ENCODE data around the gene SDK1. TPM values are rescaled to one million over a fixed set of nuclear protein-coding genes. Genes with fewer than 3 reads are reported as not detected.

The SDK1 gene
- total RNA-seq, 1 donor from 2014 or later, result 225 TPM

DNA sequence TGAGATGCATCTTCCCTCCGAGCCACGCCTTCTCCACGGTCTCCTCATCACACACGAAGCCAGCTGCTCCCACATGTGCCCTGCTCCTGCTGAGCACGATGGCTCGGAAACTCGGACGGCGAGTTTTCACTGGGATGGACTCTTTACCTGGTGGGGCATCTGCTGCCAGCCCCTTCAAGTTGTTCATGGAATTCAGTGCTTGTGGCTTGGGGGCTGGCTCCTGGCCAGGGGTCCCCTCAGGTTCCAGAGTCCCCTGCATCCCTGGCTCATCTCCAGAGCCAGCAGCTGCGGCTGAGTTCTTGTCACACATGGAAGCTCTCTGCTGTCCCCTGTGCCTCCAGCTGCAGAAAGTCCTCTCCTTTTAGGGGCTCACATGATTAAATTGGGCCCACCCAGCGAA, 654.0 kb downstream of the SDK1 start:
- no peak for DNase-seq
- H3K36me3 Mint-ChIP-seq (ENCODE audit: unreplicated experiment), result peaks cover 9% of the 10 kb centered on the region
- H3K9me3 Mint-ChIP-seq (ENCODE audit: unreplicated experiment), result peaks cover 13% of the 10 kb centered on the region
- no peaks in the 10 kb centered on the region for H3K4me1 Mint-ChIP-seq (ENCODE audit: low read depth, unreplicated experiment)
- H3K27me3 Mint-ChIP-seq (ENCODE audit: unreplicated experiment), result peaks cover 13% of the 10 kb centered on the region
- peak overlapping the region; percentile 52 for H3K27ac Mint-ChIP-seq (ENCODE audit: unreplicated experiment)
- TF ChIP-seq, protein P1, sequence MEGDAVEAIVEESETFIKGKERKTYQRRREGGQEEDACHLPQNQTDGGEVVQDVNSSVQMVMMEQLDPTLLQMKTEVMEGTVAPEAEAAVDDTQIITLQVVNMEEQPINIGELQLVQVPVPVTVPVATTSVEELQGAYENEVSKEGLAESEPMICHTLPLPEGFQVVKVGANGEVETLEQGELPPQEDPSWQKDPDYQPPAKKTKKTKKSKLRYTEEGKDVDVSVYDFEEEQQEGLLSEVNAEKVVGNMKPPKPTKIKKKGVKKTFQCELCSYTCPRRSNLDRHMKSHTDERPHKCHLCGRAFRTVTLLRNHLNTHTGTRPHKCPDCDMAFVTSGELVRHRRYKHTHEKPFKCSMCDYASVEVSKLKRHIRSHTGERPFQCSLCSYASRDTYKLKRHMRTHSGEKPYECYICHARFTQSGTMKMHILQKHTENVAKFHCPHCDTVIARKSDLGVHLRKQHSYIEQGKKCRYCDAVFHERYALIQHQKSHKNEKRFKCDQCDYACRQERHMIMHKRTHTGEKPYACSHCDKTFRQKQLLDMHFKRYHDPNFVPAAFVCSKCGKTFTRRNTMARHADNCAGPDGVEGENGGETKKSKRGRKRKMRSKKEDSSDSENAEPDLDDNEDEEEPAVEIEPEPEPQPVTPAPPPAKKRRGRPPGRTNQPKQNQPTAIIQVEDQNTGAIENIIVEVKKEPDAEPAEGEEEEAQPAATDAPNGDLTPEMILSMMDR (IDR thresholded peaks at IDR 0.05; ENCODE audit: partially characterized antibody, unreplicated experiment), result no peak
- no peak overlapping the region for H3K4me3 Mint-ChIP-seq (ENCODE audit: unreplicated experiment)

DNA sequence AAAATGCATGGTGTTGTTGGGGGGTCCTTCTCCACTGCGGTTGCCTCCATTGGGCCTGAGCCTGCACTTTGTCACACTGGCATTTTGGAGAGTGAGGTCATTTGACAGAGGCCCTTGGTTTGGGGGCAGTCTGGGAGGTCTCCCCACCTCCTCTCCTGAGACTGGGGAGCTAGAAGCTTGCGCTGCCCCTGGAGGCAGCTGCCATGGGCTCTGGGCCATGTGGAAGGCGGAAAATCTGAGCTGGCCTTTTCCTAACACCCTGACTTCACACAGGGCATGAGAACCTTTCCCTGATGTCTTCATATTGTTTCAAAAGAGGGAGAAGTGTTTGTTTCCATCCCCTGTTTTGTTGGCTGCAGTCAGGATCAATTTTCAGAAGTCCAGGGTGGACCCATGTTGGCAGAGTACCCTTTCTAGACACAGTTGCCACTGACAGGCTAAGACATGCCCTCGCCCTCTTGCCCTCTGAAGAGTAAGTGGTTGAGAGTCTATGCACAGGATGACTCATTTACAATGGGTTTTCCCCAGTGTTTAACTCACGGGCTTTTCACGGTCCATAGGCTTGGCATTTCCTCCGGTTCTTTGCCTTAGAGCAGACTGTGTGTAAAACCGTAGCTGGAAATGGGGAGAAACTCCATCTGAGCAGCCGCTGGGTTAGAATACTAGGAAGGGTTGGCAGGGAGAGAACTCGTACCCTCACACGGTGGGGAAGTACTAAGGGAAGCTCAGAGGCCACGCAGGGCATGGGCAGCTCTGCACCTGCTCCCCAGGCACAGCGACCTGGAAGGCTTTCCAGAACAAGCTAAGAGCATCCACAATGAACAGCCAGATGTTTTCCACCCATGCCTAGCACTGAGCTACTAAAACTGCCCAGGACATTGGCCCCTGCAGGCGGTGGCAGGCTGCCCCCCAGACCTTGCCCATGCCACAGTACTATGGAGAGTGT, 655.0 kb downstream of the SDK1 start:
- peaks cover 10% of the 10 kb centered on the region for H3K27me3 Mint-ChIP-seq (ENCODE audit: unreplicated experiment)
- TF ChIP-seq, protein P1 (IDR thresholded peaks at IDR 0.05; ENCODE audit: partially characterized antibody, unreplicated experiment), result no peak
- H3K36me3 Mint-ChIP-seq (ENCODE audit: unreplicated experiment), result peaks cover 9% of the 10 kb centered on the region
- no peak overlapping the region for H3K27ac Mint-ChIP-seq (ENCODE audit: unreplicated experiment)
- no peaks in the 10 kb centered on the region for H3K4me1 Mint-ChIP-seq (ENCODE audit: low read depth, unreplicated experiment)
- H3K4me3 Mint-ChIP-seq (ENCODE audit: unreplicated experiment), result no peak overlapping the region
- peaks cover 12% of the 10 kb centered on the region for H3K9me3 Mint-ChIP-seq (ENCODE audit: unreplicated experiment)
- no peak for DNase-seq

DNA sequence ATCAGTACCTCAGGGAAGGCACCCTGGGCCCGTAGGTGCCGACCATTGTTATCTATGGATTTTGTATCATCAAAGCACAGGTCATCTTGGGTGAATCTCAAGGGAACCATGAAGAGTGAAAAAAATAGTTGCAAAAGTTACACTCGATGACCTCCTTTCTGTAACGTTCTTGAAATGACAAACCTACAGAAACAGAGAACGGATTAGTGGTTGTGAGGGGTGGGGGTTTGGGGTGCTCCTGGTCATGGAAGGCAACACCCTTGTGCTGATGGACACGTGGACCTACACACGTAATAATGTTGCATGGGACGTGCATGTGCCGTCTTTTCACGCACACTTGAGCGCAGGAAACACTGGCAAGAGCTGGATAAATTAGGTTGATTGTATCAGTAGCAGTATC, 655.9 kb downstream of the SDK1 start:
- no peak overlapping the region for H3K4me3 Mint-ChIP-seq (ENCODE audit: unreplicated experiment)
- peaks cover 10% of the 10 kb centered on the region for H3K27me3 Mint-ChIP-seq (ENCODE audit: unreplicated experiment)
- no peak overlapping the region for H3K27ac Mint-ChIP-seq (ENCODE audit: unreplicated experiment)
- TF ChIP-seq, protein P1 (IDR thresholded peaks at IDR 0.05; ENCODE audit: partially characterized antibody, unreplicated experiment), result no peak
- H3K9me3 Mint-ChIP-seq (ENCODE audit: unreplicated experiment), result peaks cover 9% of the 10 kb centered on the region
- H3K36me3 Mint-ChIP-seq (ENCODE audit: unreplicated experiment), result peaks cover 8% of the 10 kb centered on the region
- no peaks in the 10 kb centered on the region for H3K4me1 Mint-ChIP-seq (ENCODE audit: low read depth, unreplicated experiment)
- no peak for DNase-seq

DNA sequence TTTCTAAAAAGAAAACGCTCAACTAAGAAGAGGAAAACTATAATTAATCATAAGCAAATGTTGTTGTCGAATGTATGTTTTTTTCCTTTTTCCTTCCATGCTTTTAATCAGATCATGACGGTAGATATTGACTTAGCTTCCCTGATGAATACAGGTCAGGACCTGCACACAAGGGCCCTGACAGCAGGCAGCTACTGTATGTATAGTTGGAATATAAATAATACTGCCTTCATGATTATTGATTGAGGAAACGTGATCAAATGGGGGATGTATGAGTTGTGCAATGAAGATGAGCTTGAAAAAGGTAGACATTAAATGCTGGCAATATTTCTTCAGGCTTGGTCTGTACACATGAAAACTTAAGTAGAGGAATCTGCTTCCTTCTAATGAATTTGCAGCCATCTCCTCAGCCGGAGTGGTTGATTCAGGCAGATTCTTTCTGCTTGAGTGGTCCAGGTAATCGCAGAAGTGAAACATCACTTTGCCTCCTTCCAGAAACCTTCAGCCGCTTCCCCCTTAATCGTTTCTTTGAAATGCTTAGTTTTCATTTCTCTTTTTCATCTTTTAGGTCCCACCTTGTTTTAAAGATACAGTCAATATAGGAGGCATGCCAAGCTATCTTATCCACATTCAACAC, 656.5 kb downstream of the SDK1 start:
- Mint-ChIP-seq H3K4me1 (ENCODE audit: low read depth, unreplicated experiment) (no peaks in the 10 kb centered on the region), H3K4me3 (ENCODE audit: unreplicated experiment) (no peak overlapping the region), H3K9me3 (ENCODE audit: unreplicated experiment) (peaks cover 9% of the 10 kb centered on the region), H3K27ac (ENCODE audit: unreplicated experiment) (no peak overlapping the region), H3K27me3 (ENCODE audit: unreplicated experiment) (peaks cover 10% of the 10 kb centered on the region), H3K36me3 (ENCODE audit: unreplicated experiment) (peaks cover 8% of the 10 kb centered on the region)
- DNase-seq, result no peak
- TF ChIP-seq, protein P1 (IDR thresholded peaks at IDR 0.05; ENCODE audit: partially characterized antibody, unreplicated experiment), result no peak

DNA sequence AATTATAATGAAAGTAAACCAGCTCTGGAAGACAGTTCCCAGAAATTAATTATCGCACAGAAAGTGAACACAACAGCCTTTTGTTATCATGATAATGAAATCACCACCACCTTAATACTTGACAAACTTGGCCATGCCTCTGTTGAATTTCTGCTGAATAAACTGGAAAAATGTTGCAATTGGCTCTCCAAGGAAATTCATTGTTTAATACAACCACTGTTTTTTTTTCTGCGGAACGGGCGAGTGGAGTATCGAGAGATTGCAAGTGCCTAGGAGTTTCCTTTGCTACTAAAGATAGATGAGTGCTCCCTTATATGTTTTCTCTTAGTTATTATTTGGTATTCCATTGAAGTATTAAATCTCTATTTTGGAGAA, 657.0 kb downstream of the SDK1 start:
- DNase-seq, result no peak
- TF ChIP-seq, protein P1 (IDR thresholded peaks at IDR 0.05; ENCODE audit: partially characterized antibody, unreplicated experiment), result no peak
- no peak overlapping the region for H3K27ac Mint-ChIP-seq (ENCODE audit: unreplicated experiment)
- H3K4me3 Mint-ChIP-seq (ENCODE audit: unreplicated experiment), result no peak overlapping the region
- H3K36me3 Mint-ChIP-seq (ENCODE audit: unreplicated experiment), result peaks cover 8% of the 10 kb centered on the region
- peaks cover 10% of the 10 kb centered on the region for H3K27me3 Mint-ChIP-seq (ENCODE audit: unreplicated experiment)
- H3K9me3 Mint-ChIP-seq (ENCODE audit: unreplicated experiment), result peaks cover 9% of the 10 kb centered on the region
- H3K4me1 Mint-ChIP-seq (ENCODE audit: low read depth, unreplicated experiment), result no peaks in the 10 kb centered on the region
